Brain pericyte (primary cell): ENCODE results near the gene AP2A1.
A peak's percentile ranks its signal among the peaks of the same experiment; 100 is the strongest.
"Not testable (repeated sequence)": the region's sequence is repeated elsewhere in the genome, so short reads cannot be mapped to it uniquely, and the experiment has no call there.

ENCODE experiments used
- DNase-seq: peaks from one replicate; pipeline ENCODE4 v3.0.0-alpha.2; 2012; ENCODE audit warnings: low read depth, low spot score

The AP2A1 gene

DNA sequence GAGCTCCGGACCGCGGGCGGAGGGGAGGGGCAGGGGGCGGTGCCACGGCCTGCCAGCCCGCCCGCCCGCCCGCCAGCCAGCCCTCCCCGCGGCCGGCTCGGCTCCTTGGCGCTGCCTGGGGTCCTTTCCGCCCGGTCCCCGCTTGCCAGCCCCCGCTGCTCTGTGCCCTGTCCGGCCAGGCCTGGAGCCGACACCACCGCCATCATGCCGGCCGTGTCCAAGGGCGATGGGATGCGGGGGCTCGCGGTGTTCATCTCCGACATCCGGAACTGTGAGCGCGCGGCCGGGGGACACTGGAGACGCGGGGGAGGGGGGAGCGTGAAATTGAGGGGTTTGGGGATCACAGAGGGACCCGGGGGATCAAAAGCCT lies at the start of gene AP2A1:
Gene AP2A1, plus strand, starts transcription at position 72 of the 370 bp plus-strand sequence. Its CDS starts 133 bp downstream, at position 205.
- DNase-seq, result no peak

DNA sequence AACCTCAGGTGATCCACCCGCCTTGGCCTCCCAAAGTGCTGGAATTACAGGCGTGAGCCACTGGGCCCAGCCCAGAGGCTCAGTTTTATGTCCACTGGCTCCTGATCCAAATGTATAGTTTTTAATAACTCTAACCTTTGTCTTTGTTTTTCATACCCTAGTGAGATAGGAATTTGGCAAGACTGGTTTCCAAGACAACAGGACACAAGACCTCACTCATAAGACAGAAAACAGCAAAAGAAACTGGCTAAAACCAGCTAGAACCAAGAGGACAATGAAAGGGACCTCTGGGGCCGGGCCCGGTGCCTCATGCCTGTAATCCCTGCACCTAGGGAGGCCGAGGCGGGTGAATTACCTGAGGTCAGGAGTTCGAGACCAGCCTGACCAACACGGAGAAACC lies 48.3 kb upstream of the AP2A1 start:
- peak; percentile 20 for DNase-seq

DNA sequence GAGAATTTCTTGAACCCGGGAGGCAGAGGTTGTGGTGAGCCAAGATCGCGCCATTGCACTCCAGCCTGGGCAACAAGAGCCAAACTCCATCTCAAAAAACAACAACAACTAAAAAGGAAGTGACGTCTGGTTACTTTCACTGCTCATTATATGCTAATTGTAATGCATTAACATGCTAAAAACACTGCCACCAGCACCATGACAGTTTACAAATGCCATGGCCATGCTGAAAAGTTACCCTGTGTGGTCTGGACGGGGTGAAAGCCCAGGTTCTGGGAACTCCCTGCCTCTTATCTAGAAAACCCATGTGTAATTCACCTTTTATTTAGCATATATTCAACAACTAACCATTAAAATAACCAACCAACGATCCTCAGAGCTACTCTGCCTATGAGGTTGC lies 47.8 kb upstream of the AP2A1 start:
- no peak for DNase-seq

DNA sequence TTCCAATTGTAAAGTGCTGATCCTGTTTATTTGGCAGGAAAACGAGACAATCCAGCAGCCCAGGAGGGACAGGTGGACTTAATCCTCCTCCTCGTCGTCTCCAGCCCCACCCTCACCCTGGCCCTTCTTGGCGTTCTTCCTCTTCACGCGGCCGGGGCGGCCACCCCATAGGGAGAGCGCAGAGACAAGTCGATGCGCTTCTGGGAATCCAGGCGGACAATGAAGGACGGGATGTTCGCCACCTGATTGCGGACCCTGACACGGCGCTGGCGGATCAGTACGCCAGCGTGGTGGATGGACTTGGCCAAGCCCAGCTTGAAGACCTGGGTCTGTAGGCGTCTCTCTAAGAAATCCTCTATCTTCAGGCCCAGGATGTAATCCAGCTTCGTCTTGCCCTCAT lies 47.4 kb upstream of the AP2A1 start:
- DNase-seq, result not testable (repeated sequence)

DNA sequence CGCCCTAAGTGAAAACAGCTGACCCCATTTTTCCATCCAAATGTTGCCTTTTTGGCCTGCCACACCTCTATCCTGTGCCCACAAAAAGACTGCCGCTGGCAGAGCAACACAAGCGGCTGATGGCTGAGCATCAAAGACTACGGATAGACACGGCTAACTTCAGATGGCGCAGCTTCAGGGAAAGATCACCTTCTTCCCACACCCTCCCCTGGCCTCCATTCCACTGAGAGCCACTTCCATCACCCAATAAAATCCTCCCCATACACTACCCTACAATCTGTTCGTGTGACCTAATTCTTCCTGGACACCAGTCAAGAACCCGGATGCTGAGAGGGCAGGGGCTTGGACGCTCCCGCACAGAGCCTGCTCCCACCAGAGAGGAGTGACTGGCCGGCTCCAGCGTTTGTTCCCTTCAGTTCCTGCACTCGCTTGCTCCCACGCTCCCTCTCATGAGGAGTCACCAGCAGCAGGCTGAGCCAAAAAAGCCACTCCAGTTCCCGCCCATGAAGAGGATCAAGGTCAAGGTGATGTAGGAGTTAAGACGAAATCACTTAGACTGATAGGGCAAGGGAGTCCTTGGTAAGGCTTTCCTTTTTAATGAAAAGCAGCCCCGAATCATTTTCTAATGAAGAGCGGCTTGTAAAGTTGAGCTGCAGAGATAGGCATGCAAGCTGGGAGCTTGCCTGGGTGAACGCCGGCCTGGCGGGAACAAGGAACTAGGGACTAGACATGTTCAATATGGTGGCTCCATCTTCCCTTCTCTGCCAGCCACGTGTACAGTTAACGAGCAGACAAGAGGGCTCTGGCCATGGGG lies 39.4 kb upstream of the AP2A1 start:
- DNase-seq, result no peak

DNA sequence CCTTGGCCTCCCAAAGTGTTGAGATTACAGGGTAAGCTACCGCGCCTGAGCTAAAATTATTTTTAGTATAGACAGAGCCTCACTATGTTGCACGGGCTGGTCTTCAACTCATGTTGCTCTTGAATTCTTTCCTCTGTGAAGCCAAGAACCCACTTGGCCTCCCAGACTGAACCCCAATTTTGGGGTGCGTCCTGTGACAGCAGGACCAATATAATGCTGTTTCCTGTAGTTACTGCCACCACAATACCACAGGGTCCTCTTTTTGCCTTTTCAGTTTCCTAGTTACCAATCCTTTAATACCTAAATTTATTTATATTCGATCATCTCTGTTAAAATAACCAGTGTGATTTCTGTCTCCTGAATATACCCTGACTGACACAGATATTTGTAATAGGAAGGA lies 36.6 kb upstream of the AP2A1 start:
- DNase-seq, result no peak

DNA sequence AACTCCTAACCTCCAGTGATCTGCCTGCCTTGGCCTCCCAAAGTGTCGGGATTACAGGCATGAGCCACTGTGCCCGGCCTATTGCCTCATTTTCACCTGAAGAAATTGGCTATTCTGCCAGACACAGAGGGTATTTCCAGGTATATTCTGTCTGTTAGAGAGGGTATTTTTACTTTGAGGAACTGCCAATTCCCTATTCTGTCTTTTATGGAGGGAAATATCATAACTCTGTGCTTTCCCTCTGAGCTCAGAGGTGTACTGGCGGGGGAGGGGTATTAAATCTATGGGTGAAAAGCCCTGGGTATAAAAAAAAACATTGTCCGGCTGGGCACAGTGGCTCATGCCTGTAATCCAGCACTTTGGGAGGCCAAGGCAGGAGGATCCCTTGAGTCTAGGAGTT lies 28.5 kb upstream of the AP2A1 start:
- no peak for DNase-seq

DNA sequence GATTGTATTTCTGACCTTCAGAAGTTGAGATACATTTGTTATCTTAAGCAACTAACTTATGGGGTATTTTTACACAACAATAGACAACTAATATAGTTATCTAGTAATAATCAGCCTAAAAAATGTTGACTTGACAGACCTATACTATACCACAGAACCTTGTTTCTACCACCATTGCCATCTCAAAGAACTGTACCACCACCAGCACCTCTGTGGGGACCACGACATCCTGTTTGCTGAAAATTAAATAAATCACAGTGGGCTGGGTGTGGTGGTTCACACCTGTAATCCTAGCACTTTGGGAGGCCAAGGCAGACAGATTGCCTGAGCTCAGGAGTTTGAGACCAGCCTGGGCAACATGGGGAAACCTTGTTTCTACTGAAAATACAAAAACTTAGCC lies 27.7 kb upstream of the AP2A1 start:
- no peak for DNase-seq

DNA sequence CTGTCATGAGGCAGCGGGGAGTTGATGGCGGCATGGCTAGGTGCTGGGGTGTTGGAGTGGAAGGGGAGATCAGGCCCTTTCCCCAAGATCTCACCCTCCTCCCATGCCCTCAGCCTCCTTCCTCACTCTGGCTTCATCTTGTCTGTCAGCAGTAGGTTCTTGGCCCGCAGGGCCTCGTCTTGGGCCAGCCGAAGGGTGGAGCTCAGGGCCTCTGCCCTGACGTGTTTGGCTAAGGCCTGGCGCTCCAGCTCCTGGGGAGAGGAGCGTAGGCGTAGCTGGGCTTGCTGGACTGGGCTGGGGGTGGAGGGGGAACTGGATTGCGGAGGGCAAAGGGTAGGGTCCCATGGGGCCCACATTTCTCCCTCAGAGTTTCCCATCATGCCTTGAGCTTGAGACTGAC lies 26.9 kb upstream of the AP2A1 start:
- no peak for DNase-seq

DNA sequence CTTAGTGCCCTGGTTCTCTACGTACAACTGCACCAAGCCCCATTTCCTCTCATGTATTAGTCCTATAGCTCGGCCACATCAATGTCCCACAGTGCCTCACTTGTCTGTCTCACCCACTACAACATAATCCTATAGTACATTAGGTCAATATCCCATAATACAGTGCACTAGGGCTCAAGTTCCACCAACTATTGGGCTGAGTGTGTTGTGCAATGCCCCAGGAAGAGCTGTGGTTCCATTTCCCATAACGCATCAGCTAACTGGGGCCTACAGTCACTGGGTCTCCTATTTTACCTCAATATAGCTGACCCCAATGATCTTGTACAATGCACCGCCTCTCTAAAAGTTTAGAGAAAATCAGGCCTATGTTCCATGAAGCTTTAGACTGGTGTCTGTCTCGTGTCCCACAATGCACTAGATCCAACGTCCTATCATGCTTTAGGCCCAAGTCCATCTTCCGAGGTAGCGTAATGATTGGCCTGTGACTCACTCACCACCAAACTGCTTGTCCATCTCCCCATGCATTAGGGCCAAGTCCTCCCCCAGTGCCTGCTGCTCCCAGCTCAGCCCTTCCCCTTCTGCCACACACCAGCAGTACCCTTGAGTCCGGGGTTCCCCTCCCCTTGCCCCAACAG lies 25.5 kb upstream of the AP2A1 start:
- no peak for DNase-seq

DNA sequence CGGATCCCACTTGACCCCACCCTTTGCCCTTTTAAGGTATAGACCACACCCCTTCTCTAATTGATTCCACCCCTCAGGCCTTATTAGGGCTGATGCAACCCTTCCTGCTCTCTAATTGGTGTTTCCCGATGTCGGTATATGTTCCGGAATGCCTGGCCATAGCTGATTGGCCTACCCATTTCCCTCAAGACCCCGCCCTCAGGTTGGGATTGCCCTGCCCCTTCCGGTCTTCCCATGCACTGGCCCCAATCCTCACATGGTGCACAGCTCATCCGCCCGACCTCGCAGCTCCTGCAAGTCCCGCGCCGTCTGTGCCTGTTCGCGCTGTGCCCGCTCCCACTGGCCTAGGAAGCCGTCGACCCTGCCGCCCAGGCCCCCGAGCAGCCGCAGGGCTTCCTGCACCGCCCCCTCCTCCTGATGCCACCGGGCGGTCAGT lies 21.8 kb upstream of the AP2A1 start:
- DNase-seq, result no peak

DNA sequence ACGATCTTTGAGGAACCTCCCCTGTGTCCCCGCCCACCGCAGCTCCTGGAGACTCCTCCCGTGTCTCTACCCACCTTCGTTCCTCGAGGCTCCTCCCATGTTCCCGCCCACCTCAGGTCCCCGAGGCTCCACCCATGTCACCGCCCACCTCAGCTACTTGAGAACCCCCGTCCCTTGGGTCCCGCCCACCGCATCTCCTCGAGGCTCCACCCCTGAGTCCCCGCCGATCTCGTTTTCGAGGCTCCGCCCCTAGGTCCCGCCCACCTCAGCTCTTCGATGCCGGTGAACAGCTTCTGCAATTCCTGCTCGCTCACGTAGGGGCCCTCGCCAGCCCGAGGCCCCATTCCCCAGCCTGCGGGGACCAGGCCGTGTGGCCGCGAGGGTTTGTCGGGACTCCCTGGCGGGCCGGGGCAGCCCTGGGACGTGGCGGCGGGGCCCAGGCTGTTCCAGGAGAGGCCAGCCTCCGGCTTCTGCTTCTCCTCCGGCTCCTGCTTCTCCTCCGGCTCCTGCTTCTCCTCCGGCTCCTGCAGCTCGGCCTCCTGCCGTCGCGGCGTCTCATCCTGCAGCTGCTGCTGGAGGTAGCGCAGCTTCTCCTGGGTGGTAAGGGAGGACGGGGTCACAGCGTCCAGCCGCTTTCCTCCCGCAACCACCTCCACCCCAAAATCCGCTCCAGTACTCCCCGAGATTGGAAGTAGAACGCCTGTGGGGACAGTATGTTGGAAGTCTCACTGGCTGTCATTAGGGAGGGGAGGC lies 20.4 kb upstream of the AP2A1 start:
- DNase-seq, result no peak

DNA sequence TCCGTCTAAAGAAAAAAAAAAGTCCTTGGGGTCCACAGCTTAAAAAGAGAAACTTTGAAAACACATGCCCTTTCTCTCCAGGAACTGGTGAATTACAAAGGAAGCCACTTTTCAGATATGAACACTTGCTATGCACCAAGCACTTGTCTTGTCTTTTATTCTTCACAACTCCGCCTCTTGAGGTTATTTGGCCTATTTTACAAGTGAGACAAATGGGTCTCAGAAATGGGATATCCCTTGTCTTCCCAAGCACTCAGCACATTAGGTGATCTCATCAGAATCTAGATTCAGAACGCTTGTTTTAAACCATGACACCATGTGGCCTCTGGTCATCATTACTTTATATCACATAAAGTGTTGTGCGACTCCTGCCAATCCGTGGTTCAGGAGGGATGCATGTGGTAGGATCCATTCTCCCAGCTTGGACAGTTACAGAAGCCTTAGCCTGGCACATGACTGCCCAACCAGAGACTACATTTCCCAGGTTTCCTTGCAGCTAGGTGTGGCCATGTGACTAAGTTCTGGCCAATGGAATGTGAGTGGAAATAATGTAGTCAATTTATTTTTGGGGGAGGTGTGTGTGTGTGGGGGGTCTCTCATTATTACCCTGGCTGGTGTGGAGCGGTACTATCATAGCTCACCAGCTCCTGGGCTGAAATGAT lies 17.6 kb upstream of the AP2A1 start:
- DNase-seq, result no peak

DNA sequence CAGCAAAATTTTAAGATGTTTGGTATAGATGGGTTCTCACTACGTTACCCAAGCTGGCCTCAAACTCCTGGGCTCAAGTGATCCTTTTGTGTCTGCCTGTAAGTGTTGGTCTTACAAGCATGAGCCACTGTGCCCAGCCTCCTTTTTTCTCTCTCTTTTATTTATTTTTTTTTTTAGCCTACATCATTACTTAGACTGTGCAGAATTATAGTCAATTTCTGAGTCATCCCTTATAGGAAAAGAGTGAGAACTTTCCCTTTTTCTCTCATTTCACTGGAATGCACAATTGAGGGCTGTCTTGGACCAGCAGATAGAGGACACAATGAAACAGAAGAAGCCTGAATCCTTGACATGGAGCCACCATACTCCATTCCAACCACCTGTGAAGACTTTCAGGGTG lies 17.0 kb upstream of the AP2A1 start:
- DNase-seq, result no peak

DNA sequence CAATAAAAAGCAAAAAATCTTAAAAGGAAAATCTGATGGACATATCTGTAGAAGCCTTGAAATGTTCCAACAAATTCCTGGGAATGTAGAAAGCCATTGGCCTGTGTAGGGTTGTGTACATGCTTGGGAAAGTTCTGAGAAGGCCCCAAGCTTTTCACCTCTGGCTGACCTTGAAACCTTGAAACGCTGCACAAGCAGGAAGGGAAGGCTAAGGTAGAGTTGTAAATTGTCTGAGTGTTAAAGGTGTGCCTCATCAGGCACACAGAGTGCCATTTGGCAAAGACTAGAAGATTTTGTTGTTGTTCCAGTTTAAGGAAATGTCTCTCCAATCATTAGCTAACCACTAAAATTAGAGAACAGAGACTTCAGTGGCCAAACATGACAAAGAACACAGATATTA lies 14.1 kb upstream of the AP2A1 start:
- no peak for DNase-seq

DNA sequence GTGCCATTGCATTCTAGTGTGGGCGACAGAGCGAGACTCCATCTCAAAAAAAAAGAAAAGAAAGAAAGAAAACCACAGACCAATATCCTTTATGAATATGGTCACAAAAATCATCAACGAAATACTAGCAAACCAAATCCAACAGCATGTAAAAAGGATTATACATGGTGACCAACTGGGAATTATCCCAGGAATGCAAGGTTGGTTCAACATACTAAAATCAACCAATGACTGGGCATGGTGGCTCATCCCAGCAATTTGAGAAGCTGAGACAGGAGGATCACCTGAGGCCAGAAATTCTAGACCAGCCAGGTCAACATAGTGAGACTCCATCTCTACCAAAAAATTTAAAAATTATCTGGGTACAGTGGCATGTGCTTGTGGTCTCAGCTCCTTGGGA lies 10.8 kb upstream of the AP2A1 start:
- DNase-seq, result no peak

DNA sequence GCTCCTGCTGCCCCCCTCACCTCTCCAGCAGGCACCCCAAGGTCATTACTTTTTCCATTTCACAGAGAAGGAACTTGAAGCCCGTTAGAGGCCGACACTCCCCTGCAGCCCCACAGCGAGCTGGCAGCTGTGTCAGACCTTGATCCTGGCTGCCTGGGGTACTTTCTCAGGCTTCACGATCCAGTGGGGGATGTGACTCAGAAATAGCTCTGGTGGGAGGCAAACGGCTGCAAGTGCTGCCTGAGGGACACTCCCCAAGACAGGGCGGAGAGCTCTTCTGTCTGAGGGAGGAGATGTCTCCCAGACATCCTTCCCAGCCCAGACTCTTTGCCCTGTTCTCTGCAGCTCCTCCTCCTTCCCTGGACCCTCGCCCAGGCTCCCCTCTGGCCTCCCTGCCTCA lies 8.5 kb upstream of the AP2A1 start:
- peak; percentile 51 for DNase-seq

DNA sequence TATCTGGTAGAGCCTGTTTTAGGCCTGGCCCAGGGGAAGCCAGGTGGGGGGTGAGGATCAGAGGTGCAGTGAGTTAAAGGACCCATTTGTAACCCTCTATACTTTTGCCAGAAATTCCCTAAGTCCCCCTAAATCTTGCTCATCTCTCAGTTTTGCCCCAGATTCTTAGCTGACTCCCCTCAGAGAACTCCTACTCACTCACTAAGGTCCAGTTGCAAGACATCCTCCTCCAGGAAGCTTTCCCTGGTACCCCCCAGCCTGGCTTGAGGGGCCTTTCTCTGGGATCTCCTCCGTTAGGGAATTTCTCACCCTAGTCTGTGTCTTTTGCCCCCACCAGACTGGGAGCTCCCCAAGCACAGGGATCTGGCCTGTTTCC lies 5.6 kb upstream of the AP2A1 start:
- DNase-seq, result no peak

DNA sequence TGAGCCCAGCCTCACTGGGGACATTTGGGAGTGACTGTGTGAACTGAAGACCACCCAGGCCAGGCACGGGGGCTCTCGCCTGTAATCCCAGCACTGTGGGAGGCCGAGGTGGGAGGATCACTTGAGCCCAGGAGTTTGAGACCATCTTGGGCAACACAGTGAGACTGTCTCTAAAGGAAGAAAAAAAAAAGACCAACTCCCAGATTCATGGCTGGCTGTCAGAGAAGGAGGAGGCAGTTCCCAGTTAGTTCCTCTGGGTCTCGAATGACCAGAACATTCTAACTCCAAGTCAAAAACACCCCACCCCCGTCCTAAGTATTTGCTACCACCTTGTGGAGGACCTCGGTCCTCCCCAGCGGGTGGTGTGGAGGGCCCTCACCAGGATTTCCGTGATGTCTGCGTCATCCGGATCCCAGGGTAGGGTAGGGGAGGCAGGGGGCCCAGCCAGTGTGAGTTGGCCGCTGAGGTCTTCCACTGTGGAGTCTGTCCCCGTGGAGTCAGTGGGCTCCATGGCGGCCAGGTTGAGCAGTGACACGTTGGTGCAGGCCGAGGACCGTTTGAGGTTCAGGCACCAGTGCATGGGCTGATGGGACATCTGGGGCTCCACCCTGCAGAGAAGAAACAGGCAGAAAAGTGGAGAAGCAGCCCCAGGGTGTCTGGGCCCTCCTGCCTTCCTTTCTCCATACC lies 5.0 kb upstream of the AP2A1 start:
- peak; percentile 39 for DNase-seq

DNA sequence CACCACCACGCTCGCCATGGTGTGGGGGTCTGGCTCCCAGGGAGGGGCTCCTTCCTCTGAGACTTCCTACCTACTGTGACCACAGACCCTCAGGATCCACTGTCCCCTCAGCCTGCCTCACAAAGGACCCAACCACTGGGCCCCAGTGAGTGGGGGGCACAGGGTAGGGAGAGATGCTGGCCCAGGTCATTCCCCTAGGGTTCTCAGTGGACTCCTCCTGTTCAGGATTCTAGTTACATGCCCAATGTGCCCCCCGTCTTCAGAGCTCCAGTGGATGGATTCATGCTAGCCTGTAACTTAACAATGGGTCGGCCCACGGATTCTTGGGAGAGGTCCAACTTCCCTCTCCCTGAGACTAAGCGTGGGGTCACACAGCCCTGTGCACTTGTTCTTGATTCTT lies 3.6 kb upstream of the AP2A1 start, which contains the start of gene TSKS:
Gene TSKS, minus strand, starts transcription at position 77 of the 400 bp plus-strand sequence. Its CDS starts 59 bp downstream, at position 18.
- no peak for DNase-seq

DNA sequence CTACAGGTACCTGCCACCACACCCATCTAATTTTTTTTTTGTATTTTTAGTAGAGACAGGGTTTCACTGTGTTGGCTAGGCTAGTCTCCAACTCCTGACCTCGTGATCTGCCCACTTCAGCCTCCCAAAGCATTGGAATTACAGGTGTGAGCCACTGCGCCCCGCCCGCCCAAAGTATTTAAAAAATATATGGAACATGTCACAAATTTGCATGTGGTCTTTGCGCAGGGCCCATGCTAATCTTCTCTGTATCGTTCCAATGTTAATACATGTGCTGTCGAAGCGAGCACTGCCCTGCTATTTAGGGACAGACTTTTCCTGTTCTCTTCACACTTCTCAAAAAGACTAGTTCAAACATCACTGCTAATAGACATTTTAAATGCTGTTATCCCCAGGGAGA lies 2.5 kb upstream of the AP2A1 start:
- DNase-seq, result no peak
